DOHH2 (cell line): Measurements from ENCODE around the gene CPLX1.

Source experiments
- EZH2phosphoT487 ChIP-seq: fragments of 200-600 bp; sonication (generic); IDR thresholded peaks from 2 replicates; pipeline ENCODE4 v1.6.1; 2017; ENCODE audit warnings: borderline replicate concordance, mild to moderate bottlenecking, antibody characterized with exemption, low read length, moderate library complexity, mixed read lengths
- TF ChIP-seq, protein P1 (sequence below): fragments of 200-600 bp; sonication (generic); IDR thresholded peaks from one replicate; pipeline ENCODE4 v1.5.1; 2014; ENCODE audit warnings: antibody characterized with exemption, mild to moderate bottlenecking, low read depth, low read length; ENCODE audit not compliant: poor library complexity, severe bottlenecking

DNA sequence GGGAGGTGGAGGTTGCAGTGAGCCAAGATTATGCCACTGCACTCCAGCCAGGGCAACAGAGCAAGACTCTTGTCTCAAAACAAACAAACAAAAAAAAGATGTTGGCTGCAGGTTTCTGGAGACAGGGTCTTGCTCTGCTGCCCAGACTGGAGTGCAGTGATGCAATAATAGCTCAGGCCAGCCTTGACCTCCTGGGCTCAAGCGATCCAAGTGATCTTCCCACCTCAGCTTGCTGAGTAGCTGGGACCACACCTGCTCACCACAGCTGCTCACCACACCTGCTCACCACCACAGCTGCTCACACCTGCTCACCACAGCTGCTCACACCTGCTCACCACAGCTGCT is 29.9 kb upstream of the CPLX1 start:
- TF ChIP-seq, protein P1, sequence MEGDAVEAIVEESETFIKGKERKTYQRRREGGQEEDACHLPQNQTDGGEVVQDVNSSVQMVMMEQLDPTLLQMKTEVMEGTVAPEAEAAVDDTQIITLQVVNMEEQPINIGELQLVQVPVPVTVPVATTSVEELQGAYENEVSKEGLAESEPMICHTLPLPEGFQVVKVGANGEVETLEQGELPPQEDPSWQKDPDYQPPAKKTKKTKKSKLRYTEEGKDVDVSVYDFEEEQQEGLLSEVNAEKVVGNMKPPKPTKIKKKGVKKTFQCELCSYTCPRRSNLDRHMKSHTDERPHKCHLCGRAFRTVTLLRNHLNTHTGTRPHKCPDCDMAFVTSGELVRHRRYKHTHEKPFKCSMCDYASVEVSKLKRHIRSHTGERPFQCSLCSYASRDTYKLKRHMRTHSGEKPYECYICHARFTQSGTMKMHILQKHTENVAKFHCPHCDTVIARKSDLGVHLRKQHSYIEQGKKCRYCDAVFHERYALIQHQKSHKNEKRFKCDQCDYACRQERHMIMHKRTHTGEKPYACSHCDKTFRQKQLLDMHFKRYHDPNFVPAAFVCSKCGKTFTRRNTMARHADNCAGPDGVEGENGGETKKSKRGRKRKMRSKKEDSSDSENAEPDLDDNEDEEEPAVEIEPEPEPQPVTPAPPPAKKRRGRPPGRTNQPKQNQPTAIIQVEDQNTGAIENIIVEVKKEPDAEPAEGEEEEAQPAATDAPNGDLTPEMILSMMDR: no peak
- TF ChIP-seq EZH2phosphoT487: no peak
